ENCODE data around the gene XKR3. TPM values are rescaled to one million over a fixed set of nuclear protein-coding genes. Genes with fewer than 3 reads are reported as not detected.
A peak's percentile ranks its signal among the peaks of the same experiment; 100 is the strongest.
"Not testable (repeated sequence)": the region's sequence is repeated elsewhere in the genome, so short reads cannot be mapped to it uniquely, and the experiment has no call there.

The XKR3 gene
- total RNA-seq, 1 experiment from 2014 or later, result 0.37 TPM

- DNase-seq (ENCODE audit: low read depth), result no peak
Observed at GRCh38 chr22:16804882-16805281, 20.3 kb downstream of the XKR3 start.

- DNase-seq (ENCODE audit: low read depth), result no peak
Observed at GRCh38 chr22:16803255-16803917, 21.8 kb downstream of the XKR3 start.

- no peak for DNase-seq (ENCODE audit: low read depth)
Observed at GRCh38 chr22:16801571-16801970, 23.6 kb downstream of the XKR3 start.

GRCh38 chr22:16801088-16801487 lies 24.1 kb downstream of the XKR3 start:
- DNase-seq (ENCODE audit: low read depth), result no peak

- DNase-seq (ENCODE audit: low read depth), result no peak
Observed at GRCh38 chr22:16800358-16800757, 24.9 kb downstream of the XKR3 start.

DNA sequence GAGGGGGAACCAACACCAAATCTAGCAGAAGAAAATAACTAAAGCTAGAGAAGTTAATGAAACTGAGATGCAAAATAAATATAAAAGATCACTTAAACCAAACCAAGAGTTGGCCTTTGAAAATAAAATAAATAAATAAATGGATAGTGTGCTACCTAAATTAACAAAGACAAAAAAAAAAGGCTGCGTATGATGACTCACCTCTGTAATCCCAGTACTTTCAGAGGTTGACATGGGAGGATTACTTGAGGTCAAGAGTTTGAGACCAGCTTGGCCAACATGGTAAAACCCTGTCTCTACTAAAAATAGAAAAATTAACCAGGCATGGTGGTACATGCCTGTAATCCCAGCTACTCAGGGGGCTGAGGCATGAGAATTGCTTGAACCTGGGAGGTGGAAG lies 29.7 kb downstream of the XKR3 start:
- DNase-seq (ENCODE audit: low read depth), result not testable (repeated sequence)

- DNase-seq (ENCODE audit: low read depth), result no peak
Observed at GRCh38 chr22:16793831-16794230, 31.4 kb downstream of the XKR3 start.

GRCh38 chr22:16789860-16790493 lies 35.2 kb downstream of the XKR3 start:
- DNase-seq (ENCODE audit: low read depth), result no peak

- DNase-seq (ENCODE audit: low read depth), result peak; percentile 21
Observed at GRCh38 chr22:16783930-16784354, 41.3 kb downstream of the XKR3 start.

- DNase-seq (ENCODE audit: low read depth), result no peak
Observed at GRCh38 chr22:16783453-16783852, 41.8 kb downstream of the XKR3 start.

- DNase-seq (ENCODE audit: low read depth), result no peak
Observed at GRCh38 chr22:16781764-16782329, 43.4 kb downstream of the XKR3 start.

GRCh38 chr22:16781074-16781763 lies 44.0 kb downstream of the XKR3 start:
- no peak for DNase-seq (ENCODE audit: low read depth)

DNA sequence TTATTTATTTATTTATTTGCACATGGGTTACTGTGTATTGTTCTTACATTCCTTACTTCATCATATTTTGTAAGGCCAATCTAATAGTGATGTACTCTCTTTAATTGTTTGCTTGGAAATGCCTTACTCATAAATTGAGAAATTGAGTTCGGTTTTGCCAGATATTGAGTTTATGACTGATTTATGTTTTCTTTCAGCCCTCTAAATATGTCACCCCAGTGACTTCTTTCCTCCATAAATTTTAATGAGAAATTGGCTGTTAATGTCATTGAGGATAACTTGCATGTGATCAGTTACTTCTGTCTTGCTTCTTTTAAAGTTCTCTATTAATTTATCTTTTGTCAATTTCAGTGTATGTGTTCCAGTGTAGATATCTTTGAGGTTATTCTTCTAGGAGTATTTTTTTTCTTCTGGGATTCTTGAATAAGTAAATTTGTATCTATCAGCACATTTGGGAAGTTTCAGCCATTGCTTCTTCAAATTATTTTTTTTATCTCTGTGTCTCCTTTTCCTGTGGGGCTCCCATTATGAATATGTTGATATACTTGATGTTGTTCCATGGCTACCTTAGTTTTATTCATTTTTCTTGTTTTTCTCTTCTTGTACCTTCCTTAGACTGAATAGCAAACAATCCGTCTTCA lies 47.8 kb downstream of the XKR3 start:
- DNase-seq (ENCODE audit: low read depth), result no peak

- no peak for DNase-seq (ENCODE audit: low read depth)
Observed at GRCh38 chr22:16776080-16776479, 49.1 kb downstream of the XKR3 start.

DNA sequence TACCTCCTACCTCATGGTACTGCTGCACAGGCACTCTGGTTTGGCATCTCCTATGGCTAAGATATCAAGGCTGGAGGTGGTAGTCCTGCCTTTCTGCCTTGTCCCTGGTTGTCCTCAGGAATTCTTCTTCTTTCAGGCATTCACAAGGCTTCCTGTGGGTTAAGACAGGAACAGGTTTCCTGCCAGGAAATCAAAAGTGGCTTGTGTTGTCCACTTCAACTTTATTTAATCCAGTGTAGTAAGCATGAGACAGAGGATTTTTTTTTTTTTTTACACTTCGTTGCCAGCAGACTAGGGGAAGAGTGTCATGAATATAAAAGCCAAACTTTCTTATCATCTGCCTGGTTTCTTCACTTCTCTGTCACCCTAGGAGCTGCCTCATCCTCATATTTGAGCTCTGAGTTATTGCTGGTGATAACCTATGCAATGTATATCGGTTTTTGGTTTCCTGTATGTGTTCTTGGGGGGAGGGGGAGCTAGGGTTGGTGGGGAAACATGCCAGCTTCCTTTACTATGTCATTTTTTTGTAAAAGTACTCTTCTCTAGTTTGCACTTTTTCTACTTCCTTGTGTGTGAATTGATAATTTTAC lies 50.2 kb downstream of the XKR3 start:
- DNase-seq (ENCODE audit: low read depth), result peak; percentile 5

DNA sequence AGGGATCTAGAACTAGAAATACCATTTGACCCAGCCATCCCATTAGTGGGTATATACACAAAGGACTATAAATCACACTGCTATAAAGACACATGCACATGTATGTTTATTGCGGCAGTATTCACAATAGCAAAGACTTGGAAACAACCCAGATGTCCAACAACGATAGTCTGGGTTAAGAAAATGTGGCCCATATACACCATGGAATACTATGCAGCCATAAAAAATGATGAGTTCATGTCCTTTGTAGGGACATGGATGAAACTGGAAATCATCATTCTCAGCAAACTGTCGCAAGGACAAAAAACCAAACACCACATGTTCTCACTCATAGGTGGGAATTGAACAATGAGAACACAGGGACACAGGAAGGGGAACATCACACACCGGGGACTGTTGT lies 53.6 kb downstream of the XKR3 start:
- DNase-seq (ENCODE audit: low read depth), result not testable (repeated sequence)

- not testable (repeated sequence) for DNase-seq (ENCODE audit: low read depth)
Observed at GRCh38 chr22:16767927-16768326, 57.3 kb downstream of the XKR3 start.

DNA sequence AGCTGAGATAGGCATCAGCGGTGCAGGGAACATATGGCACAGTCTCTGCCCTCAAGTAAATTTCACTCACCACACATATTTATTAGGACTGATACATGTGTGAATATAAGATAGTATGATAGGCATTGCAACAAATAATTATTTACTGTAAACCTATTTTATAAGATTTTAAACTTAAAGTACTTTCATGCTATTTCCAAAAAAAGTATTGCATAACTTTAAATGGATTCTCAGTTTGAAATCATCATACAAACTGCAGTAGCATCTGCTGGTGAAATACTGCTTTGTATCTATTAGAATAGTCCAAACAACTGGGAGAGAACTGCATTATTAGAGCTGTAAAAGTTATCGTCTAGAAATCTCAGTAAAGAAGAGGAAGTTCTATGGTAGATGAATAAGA lies 63.0 kb downstream of the XKR3 start:
- DNase-seq (ENCODE audit: low read depth), result not testable (repeated sequence)

GRCh38 chr22:16760416-16760815 lies 64.8 kb downstream of the XKR3 start:
- peak; percentile 41 for DNase-seq (ENCODE audit: low read depth)

GRCh38 chr22:16749282-16749681 lies 75.9 kb downstream of the XKR3 start:
- not testable (repeated sequence) for DNase-seq (ENCODE audit: low read depth)

DNA sequence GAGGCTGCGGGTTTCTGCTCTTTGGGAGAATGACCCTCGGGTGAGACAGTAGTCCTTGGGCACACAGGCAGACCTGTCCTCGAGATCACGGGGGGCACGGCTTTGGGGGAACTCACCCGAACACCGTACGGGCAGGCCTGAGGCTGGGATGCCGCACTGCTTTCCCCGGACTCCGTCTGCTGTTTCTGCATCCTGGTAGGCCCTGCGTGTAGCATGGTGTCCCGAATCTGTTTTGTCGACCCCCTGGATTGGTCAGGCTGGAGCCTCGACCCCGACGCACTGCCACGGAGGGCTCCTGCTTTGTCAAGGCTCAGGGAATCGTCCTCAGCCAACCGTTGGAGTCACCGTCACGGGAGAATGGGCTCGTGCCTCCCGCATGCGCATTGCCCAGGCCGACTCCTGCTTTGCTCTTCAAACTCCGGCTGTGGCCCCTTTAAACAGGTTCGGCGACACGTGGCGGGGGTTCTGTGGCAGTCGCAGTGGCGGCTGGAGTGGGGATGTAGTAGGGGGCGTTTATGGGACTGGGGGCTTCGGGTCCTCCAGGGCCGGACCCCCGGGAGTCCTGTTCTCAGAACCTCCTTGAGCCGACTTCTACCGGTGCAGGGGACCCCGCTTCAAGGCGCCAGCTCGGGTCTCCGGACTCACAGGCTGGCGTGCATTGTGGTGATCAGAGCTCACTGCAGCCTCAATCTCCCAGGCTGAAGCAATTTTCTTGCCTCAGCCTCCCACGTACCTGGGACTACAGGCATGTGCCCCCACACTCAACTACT lies 76.9 kb downstream of the XKR3 start:
- not testable (repeated sequence) for DNase-seq (ENCODE audit: low read depth)
